ENCODE results near the gene TNS3. TPM values are rescaled to one million over a fixed set of nuclear protein-coding genes. Genes with fewer than 3 reads are reported as not detected.
A peak's percentile ranks its signal among the peaks of the same experiment; 100 is the strongest.

Gene TNS3
- total RNA-seq, 4 donors from 2014 or later = 34.6 to 52.5 (median 48.6) TPM

- no peak for DNase-seq (ENCODE audit: extremely low spot score)
- peaks cover 0 to 7% (median 0%) of the 10 kb centered on the region in 4 donors for H3K9me3 ChIP-seq
- TF ChIP-seq CTCF (IDR thresholded peaks at IDR 0.05) = no peak
- TF ChIP-seq EP300 (IDR thresholded peaks at IDR 0.05) = no peak
- H3K36me3 ChIP-seq = no peaks in the 10 kb centered on the region
- intact Hi-C loops (cut with DNase I) = no loop called here
- no peak overlapping the region for H3K4me3 ChIP-seq
- WGBS = 97% methylated on average over 6 of the region's 6 CpGs
- H3K27ac ChIP-seq (replicated peaks in 1 of 4) = peak overlapping the region in 1 of 4 donors; percentile 69
- H3K27me3 ChIP-seq = no peaks in the 10 kb centered on the region
- H3K4me1 ChIP-seq = peaks cover 40 to 58% (median 47%) of the 10 kb centered on the region in 4 donors
Observed at GRCh38 chr7:47335071-47335470, 246.8 kb downstream of the TNS3 start.

GRCh38 chr7:47333959-47334358 is 248.0 kb downstream of the TNS3 start:
- no peak for DNase-seq (ENCODE audit: extremely low spot score)
- Histone ChIP-seq H3K9me3 (peaks cover 0 to 7% (median 0%) of the 10 kb centered on the region in 4 donors), H3K4me1 (peaks cover 51 to 68% (median 58%) of the 10 kb centered on the region in 4 donors), H3K27me3 (no peaks in the 10 kb centered on the region), H3K36me3 (peaks cover 0 to 4% (median 0%) of the 10 kb centered on the region in 4 donors), H3K4me3 (no peak overlapping the region), H3K27ac (replicated peaks in 1 of 4) (no peak overlapping the region)
- intact Hi-C loops (cut with DNase I) = no loop called here
- 100% methylated on average over 2 of the region's 2 CpGs for WGBS
- TF ChIP-seq CTCF (IDR thresholded peaks at IDR 0.05) (no peak), EP300 (IDR thresholded peaks at IDR 0.05) (no peak), POLR2A (IDR thresholded peaks at IDR 0.05; ENCODE audit: low read depth) (no peak), POLR2AphosphoS5 (IDR thresholded peaks at IDR 0.05) (no peak)

- no peak for DNase-seq (ENCODE audit: extremely low spot score)
- Histone ChIP-seq H3K36me3 (peaks cover 0 to 4% (median 0%) of the 10 kb centered on the region in 4 donors), H3K9me3 (peaks cover 0 to 7% (median 0%) of the 10 kb centered on the region in 4 donors), H3K27me3 (no peaks in the 10 kb centered on the region), H3K27ac (replicated peaks in 1 of 4) (no peak overlapping the region), H3K4me3 (no peak overlapping the region), H3K4me1 (peaks cover 56 to 72% (median 63%) of the 10 kb centered on the region in 4 donors)
- intact Hi-C loops (cut with DNase I) = no loop called here
- no peak for TF ChIP-seq EP300 (IDR thresholded peaks at IDR 0.05)
- no peak for TF ChIP-seq POLR2AphosphoS5 (IDR thresholded peaks at IDR 0.05)
- no peak for TF ChIP-seq CTCF (IDR thresholded peaks at IDR 0.05)
- no peak for TF ChIP-seq POLR2A (IDR thresholded peaks at IDR 0.05; ENCODE audit: low read depth)
- WGBS = 64% methylated on average over 2 of the region's 2 CpGs
Observed at GRCh38 chr7:47333554-47333887, 248.4 kb downstream of the TNS3 start.

- 74% methylated on average over 8 of the region's 8 CpGs for WGBS
- Histone ChIP-seq H3K4me1 (peaks cover 60 to 78% (median 69%) of the 10 kb centered on the region in 4 donors), H3K4me3 (no peak overlapping the region), H3K9me3 (peaks cover 0 to 7% (median 0%) of the 10 kb centered on the region in 4 donors), H3K36me3 (peaks cover 0 to 4% (median 0%) of the 10 kb centered on the region in 4 donors), H3K27ac (replicated peaks in 1 of 4) (no peak overlapping the region), H3K27me3 (no peaks in the 10 kb centered on the region)
- TF ChIP-seq EP300 (IDR thresholded peaks at IDR 0.05) (no peak), POLR2A (IDR thresholded peaks at IDR 0.05; ENCODE audit: low read depth) (no peak), POLR2AphosphoS5 (IDR thresholded peaks at IDR 0.05) (no peak), CTCF (IDR thresholded peaks at IDR 0.05) (no peak)
- no peak for DNase-seq (ENCODE audit: extremely low spot score)
- intact Hi-C loops (cut with DNase I) = no loop called here
Observed at GRCh38 chr7:47332681-47333553, 249.0 kb downstream of the TNS3 start.
